Mesendoderm (in vitro differentiated cells): ENCODE results near the gene L1CAM.
A peak's percentile ranks its signal among the peaks of the same experiment; 100 is the strongest.

ENCODE experiments used
- DNase-seq: peaks from one replicate; pipeline ENCODE4 v3.0.0; 2013
- H2AK5ac ChIP-seq: 2 replicates; pipeline ENCODE4 v1.6.1; 2013; ENCODE audit warnings: low read length, inconsistent platforms
- H2BK120ac ChIP-seq: 2 replicates; pipeline ENCODE4 v1.6.1; 2013; ENCODE audit warnings: low read depth, mild to moderate bottlenecking, low read length, moderate library complexity, mixed read lengths
- H2BK15ac ChIP-seq: replicated peaks from 2 replicates; pipeline ENCODE4 v1.6.1; 2013; ENCODE audit warnings: low read depth, mild to moderate bottlenecking, moderate library complexity
- H2BK5ac ChIP-seq: 2 replicates; pipeline ENCODE4 v1.6.1; 2013; ENCODE audit warnings: low read length, inconsistent platforms
- H3K18ac ChIP-seq: 2 replicates; pipeline ENCODE4 v1.6.1; 2013; ENCODE audit warnings: mild to moderate bottlenecking, low read length, mixed read lengths
- H3K23ac ChIP-seq: one replicate; pipeline ENCODE4 v1.6.1; 2013; ENCODE audit warnings: low read length
- H3K27ac ChIP-seq: 2 replicates; pipeline ENCODE4 v1.5.1; 2013; ENCODE audit warnings: low read depth, mild to moderate bottlenecking, inconsistent platforms, low read length, moderate library complexity
- H3K27me3 ChIP-seq: 2 replicates; pipeline ENCODE4 v1.6.1; 2013; ENCODE audit warnings: low read length, control low read depth, mild to moderate bottlenecking, inconsistent platforms; ENCODE audit not compliant: insufficient read depth, poor library complexity
- H3K36me3 ChIP-seq: 2 replicates; pipeline ENCODE4 v1.6.1; 2013; ENCODE audit warnings: low read length, inconsistent platforms; ENCODE audit not compliant: control insufficient read depth, insufficient read depth
- H3K4ac ChIP-seq: one replicate; pipeline ENCODE4 v1.6.1; 2013; ENCODE audit warnings: low read depth, mild to moderate bottlenecking, low read length, moderate library complexity
- H3K4me1 ChIP-seq: 2 replicates; pipeline ENCODE4 v1.6.1; 2013; ENCODE audit warnings: low read depth, low read length, inconsistent platforms; ENCODE audit not compliant: control insufficient read depth
- H3K4me2 ChIP-seq: 2 replicates; pipeline ENCODE4 v1.6.1; 2013; ENCODE audit warnings: low read length
- H3K4me3 ChIP-seq: 2 replicates; pipeline ENCODE4 v1.5.1; 2013; ENCODE audit warnings: mild to moderate bottlenecking, low read length
- H3K56ac ChIP-seq: one replicate; pipeline ENCODE4 v1.6.1; 2013; ENCODE audit warnings: low read length
- H3K79me1 ChIP-seq: 2 replicates; pipeline ENCODE4 v1.6.1; 2013; ENCODE audit warnings: low read length, inconsistent platforms
- H3K79me2 ChIP-seq: 2 replicates; pipeline ENCODE4 v1.6.1; 2013; ENCODE audit warnings: mild to moderate bottlenecking, low read length; ENCODE audit not compliant: control insufficient read depth, insufficient read depth
- H3K9ac ChIP-seq: 2 replicates; pipeline ENCODE4 v1.6.1; 2013; ENCODE audit warnings: low read length, inconsistent platforms
- H4K5ac ChIP-seq: one replicate; pipeline ENCODE4 v1.6.1; 2013; ENCODE audit warnings: low read length
- H4K8ac ChIP-seq: one replicate; pipeline ENCODE4 v1.6.1; 2013; ENCODE audit warnings: low read depth, mild to moderate bottlenecking, control low read depth, low read length, moderate library complexity
- WGBS: extraction: QIAGEN DNeasy Blood & Tissue Kit; methylation state at CpG from one replicate; pipeline ENCODE4 v1.1.7; 2013; ENCODE audit warnings: low lambda C conversion rate, missing lambda C conversion rate; ENCODE audit not compliant: insufficient coverage; ENCODE audit errors: extremely low coverage; 5-methylcytosine and 5-hydroxymethylcytosine counted together

L1CAM gene

GRCh38 chrX:153861151-153861550, 24.8 kb downstream of the L1CAM start:
- no peak for DNase-seq
- H3K56ac ChIP-seq: no peak overlapping the region
- no peak overlapping the region for H3K23ac ChIP-seq
- WGBS: no CpG with 5 or more reads among the region's 10 CpGs
- no peak overlapping the region for H3K4me3 ChIP-seq
- H3K4me2 ChIP-seq: no peak overlapping the region
- no peak overlapping the region for H4K5ac ChIP-seq
- H3K9ac ChIP-seq: no peak overlapping the region
- no peaks in the 10 kb centered on the region for H3K27me3 ChIP-seq
- no peak overlapping the region for H2BK120ac ChIP-seq
- H3K36me3 ChIP-seq: no peaks in the 10 kb centered on the region
- H3K79me2 ChIP-seq: no peaks in the 10 kb centered on the region
- H4K8ac ChIP-seq: no peak overlapping the region
- no peaks in the 10 kb centered on the region for H3K4me1 ChIP-seq
- no peak overlapping the region for H2BK5ac ChIP-seq
- H3K18ac ChIP-seq: no peak overlapping the region
- no peak overlapping the region for H3K27ac ChIP-seq
- no peak overlapping the region for H2AK5ac ChIP-seq
- no peak overlapping the region for H3K4ac ChIP-seq
- no peaks in the 10 kb centered on the region for H3K79me1 ChIP-seq
- H2BK15ac ChIP-seq: no peak overlapping the region

GRCh38 chrX:153857348-153857903, 28.5 kb downstream of the L1CAM start:
- Histone ChIP-seq H2BK5ac (no peak overlapping the region), H4K8ac (no peak overlapping the region), H3K56ac (no peak overlapping the region), H4K5ac (no peak overlapping the region), H3K18ac (no peak overlapping the region), H3K9ac (no peak overlapping the region), H2BK15ac (no peak overlapping the region), H3K27ac (no peak overlapping the region), H3K4ac (no peak overlapping the region), H3K79me2 (no peaks in the 10 kb centered on the region), H3K79me1 (no peaks in the 10 kb centered on the region), H3K27me3 (no peaks in the 10 kb centered on the region), H3K4me1 (no peaks in the 10 kb centered on the region), H3K4me2 (no peak overlapping the region), H3K36me3 (no peaks in the 10 kb centered on the region), H2BK120ac (no peak overlapping the region), H3K4me3 (no peak overlapping the region), H2AK5ac (no peak overlapping the region), H3K23ac (no peak overlapping the region)
- DNase-seq: no peak
- no CpG with 5 or more reads among the region's 2 CpGs for WGBS

- H3K23ac ChIP-seq: no peak overlapping the region
- H3K9ac ChIP-seq: no peak overlapping the region
- H3K4me1 ChIP-seq: no peaks in the 10 kb centered on the region
- H3K4me2 ChIP-seq: no peak overlapping the region
- H4K8ac ChIP-seq: no peak overlapping the region
- peak overlapping the region; percentile 49 for H3K56ac ChIP-seq
- no peaks in the 10 kb centered on the region for H3K79me2 ChIP-seq
- no peak overlapping the region for H3K4ac ChIP-seq
- H2AK5ac ChIP-seq: no peak overlapping the region
- no peak overlapping the region for H2BK5ac ChIP-seq
- no peak overlapping the region for H4K5ac ChIP-seq
- H3K36me3 ChIP-seq: no peaks in the 10 kb centered on the region
- no peaks in the 10 kb centered on the region for H3K27me3 ChIP-seq
- H2BK15ac ChIP-seq: no peak overlapping the region
- H3K4me3 ChIP-seq: no peak overlapping the region
- H3K27ac ChIP-seq: no peak overlapping the region
- H2BK120ac ChIP-seq: no peak overlapping the region
- no peaks in the 10 kb centered on the region for H3K79me1 ChIP-seq
- no peak overlapping the region for H3K18ac ChIP-seq
- no CpG with 5 or more reads among the region's 9 CpGs for WGBS
- DNase-seq: peak; percentile 73
These were observed 31.3 kb downstream of the L1CAM start for GRCh38 chrX:153854702-153855101.

GRCh38 chrX:153853902-153854267, 32.1 kb downstream of the L1CAM start:
- Histone ChIP-seq H4K8ac (no peak overlapping the region), H4K5ac (no peak overlapping the region), H3K79me1 (no peaks in the 10 kb centered on the region), H3K4me2 (no peak overlapping the region), H3K79me2 (no peaks in the 10 kb centered on the region), H3K27ac (no peak overlapping the region), H3K4me1 (no peaks in the 10 kb centered on the region), H3K18ac (no peak overlapping the region), H3K4me3 (no peak overlapping the region), H3K27me3 (no peaks in the 10 kb centered on the region), H2BK15ac (no peak overlapping the region), H2BK120ac (no peak overlapping the region), H3K4ac (no peak overlapping the region), H3K23ac (no peak overlapping the region), H3K36me3 (no peaks in the 10 kb centered on the region), H3K9ac (no peak overlapping the region), H2AK5ac (no peak overlapping the region), H3K56ac (no peak overlapping the region), H2BK5ac (no peak overlapping the region)
- no peak for DNase-seq
- WGBS: no CpG with 5 or more reads among the region's 3 CpGs

- Histone ChIP-seq H3K79me1 (no peaks in the 10 kb centered on the region), H3K27me3 (no peaks in the 10 kb centered on the region), H3K18ac (no peak overlapping the region), H4K5ac (no peak overlapping the region), H3K23ac (no peak overlapping the region), H3K79me2 (no peaks in the 10 kb centered on the region), H3K36me3 (no peaks in the 10 kb centered on the region), H2BK120ac (peak overlapping the region; percentile 88), H3K56ac (peak overlapping the region; percentile 49), H3K4me2 (no peak overlapping the region), H3K9ac (no peak overlapping the region), H3K4me3 (no peak overlapping the region), H3K4ac (no peak overlapping the region), H2AK5ac (no peak overlapping the region), H4K8ac (no peak overlapping the region), H3K4me1 (no peaks in the 10 kb centered on the region), H2BK5ac (no peak overlapping the region), H3K27ac (no peak overlapping the region), H2BK15ac (no peak overlapping the region)
- no CpG with 5 or more reads among the region's 3 CpGs for WGBS
- DNase-seq: peak; percentile 33
These were observed 32.6 kb downstream of the L1CAM start for GRCh38 chrX:153853180-153853901.

GRCh38 chrX:153851981-153852380, 34.0 kb downstream of the L1CAM start:
- H3K36me3 ChIP-seq: no peaks in the 10 kb centered on the region
- no peak overlapping the region for H4K8ac ChIP-seq
- H3K79me2 ChIP-seq: no peaks in the 10 kb centered on the region
- no peak overlapping the region for H4K5ac ChIP-seq
- no peak for DNase-seq
- no peaks in the 10 kb centered on the region for H3K79me1 ChIP-seq
- H3K23ac ChIP-seq: no peak overlapping the region
- no peak overlapping the region for H2AK5ac ChIP-seq
- H3K27me3 ChIP-seq: no peaks in the 10 kb centered on the region
- WGBS: no CpG with 5 or more reads among the region's 3 CpGs
- H3K4me2 ChIP-seq: no peak overlapping the region
- H3K18ac ChIP-seq: no peak overlapping the region
- no peak overlapping the region for H3K4ac ChIP-seq
- H3K4me3 ChIP-seq: no peak overlapping the region
- H3K9ac ChIP-seq: no peak overlapping the region
- no peak overlapping the region for H2BK120ac ChIP-seq
- H3K27ac ChIP-seq: no peak overlapping the region
- H2BK5ac ChIP-seq: no peak overlapping the region
- no peak overlapping the region for H2BK15ac ChIP-seq
- no peak overlapping the region for H3K56ac ChIP-seq
- no peaks in the 10 kb centered on the region for H3K4me1 ChIP-seq
